Activated gamma-delta T cell (primary cell): ENCODE data around the gene ZFX.
"Not testable (repeated sequence)": the region's sequence is repeated elsewhere in the genome, so short reads cannot be mapped to it uniquely, and the experiment has no call there.

Experiments
- DNase-seq: peaks from one replicate; lab custom pipeline; 2025; lab: John Stamatoyannopoulos, UW

Gene ZFX

GRCh38 chrX:24151513-24151912 is 2.0 kb downstream of the ZFX start:
- no peak for DNase-seq

GRCh38 chrX:24153178-24153795 is 3.8 kb downstream of the ZFX start:
- DNase-seq: no peak

DNA sequence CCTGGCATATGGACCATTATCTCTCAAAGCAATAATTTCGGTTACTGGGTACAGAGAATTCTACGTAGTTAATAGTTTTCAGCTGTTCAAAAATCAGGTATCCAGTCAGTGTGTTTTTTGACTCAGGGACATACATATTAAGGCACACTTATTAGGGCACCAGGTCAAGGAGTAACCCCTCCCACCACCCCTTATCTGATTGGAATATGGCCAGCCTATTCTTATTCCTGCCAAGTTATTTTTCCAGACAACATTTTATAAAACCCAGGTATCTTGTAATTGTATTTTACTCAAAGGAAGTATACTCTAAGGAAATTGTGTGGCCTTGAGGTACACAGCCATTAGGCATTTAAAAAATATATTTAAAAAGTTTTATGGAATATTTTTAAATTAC is 4.3 kb downstream of the ZFX start:
- no peak for DNase-seq

DNA sequence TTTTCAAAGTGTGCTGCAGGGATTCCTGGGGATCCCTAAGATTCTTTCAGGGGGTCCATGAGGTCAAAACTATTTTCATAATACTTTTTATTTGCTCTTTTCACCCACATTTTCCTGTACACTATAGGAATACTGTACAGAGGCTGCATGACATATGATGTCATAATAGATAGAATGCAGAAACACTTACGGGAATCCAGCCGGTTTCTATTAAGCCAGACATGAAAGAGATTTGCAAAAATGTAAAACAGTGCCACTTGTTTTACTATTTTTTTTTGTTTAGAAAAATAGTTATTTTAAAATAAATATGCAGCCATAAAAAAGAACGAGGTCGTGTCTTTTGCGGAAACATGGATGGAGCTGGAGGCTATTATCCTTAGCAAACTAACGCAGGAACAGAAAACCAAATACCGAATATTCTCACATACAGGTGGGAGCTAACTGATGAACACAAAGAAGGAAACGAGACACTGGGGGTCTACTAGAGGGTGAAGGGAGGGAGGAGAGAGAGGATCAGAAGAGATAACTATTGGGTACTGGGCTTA is 5.0 kb downstream of the ZFX start:
- DNase-seq: no peak

DNA sequence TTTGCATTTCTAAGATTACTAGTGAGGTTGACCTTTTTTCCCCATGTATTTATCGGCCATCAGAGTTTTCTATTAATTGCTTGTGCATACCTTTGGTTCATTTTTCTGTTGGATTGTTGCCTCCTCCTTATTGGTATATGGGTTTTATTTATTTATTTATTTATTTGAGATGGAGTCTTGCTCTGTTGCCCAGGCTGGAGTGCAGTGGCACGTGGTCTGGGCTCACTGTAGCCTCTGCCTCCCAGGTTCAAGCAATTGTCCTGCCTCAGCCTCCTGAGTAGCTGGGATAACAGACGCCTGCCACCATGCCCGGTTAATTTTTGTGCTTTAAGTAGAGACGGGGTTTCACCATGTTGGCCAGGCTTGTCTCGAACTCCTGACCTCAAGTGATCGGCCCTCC is 6.2 kb downstream of the ZFX start:
- DNase-seq: not testable (repeated sequence)

GRCh38 chrX:24156177-24156576 is 6.6 kb downstream of the ZFX start:
- no peak for DNase-seq

DNA sequence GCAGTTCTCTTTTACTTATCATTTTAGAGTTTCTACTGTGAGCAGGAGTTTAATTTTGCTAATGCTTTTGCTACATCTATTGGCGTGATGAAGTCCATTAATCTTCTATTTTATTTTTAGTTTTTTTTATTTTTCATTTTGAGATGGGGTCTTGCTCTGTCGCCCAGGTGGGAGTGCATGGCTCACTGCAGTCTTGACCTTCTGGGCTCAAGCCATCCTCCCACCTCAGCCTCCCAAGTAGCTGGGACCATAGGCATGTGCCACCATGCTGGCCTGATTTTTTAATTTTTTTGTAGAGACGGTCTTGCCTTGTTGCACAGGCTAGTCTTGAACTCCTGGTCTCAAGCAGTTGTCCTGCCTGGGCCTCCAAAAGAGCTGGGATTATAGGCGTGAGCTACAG is 9.4 kb downstream of the ZFX start:
- no peak for DNase-seq

GRCh38 chrX:24166078-24166477 is 16.5 kb downstream of the ZFX start:
- DNase-seq: no peak

- DNase-seq: no peak
Measured at GRCh38 chrX:24167719-24168472, 18.4 kb downstream of the ZFX start.

- no peak for DNase-seq
Measured at GRCh38 chrX:24168807-24169206, 19.3 kb downstream of the ZFX start.

GRCh38 chrX:24169211-24169610 is 19.7 kb downstream of the ZFX start:
- DNase-seq: no peak

DNA sequence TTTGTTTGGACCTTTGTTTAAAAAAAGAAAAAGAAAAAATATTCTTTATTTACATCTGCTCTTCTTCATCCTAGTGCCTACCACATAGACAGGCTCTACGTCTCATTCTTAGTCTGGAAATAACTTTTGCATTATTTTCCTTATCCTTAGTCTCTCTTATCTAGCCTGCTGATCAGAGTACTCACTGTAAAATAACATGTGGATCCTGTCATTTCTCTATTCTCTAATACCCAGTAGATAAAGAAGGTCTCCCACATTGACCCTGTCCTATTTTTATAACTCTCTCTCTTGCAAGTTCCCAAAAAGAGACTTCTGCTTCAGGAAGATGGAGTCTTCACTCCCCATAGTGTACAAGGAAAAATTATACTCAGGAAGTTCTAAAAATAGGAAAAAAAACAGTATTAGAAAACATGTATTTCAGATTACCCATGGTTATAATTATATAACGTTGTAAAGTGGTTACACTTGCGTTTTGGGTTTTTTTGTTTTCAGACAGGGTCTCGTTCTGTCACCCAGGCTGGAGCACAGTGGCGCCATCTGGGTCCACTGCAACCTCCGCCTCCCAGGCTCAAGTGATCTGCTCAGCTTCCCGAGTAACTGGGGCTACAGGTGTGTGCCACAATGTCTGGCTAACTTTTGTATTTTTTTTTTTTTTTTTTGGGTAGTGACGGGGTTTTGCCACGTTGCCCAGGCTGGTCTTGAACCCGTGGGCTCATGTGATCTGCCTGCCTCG is 23.8 kb downstream of the ZFX start:
- no peak for DNase-seq

GRCh38 chrX:24175276-24175675 is 25.7 kb downstream of the ZFX start:
- no peak for DNase-seq

DNA sequence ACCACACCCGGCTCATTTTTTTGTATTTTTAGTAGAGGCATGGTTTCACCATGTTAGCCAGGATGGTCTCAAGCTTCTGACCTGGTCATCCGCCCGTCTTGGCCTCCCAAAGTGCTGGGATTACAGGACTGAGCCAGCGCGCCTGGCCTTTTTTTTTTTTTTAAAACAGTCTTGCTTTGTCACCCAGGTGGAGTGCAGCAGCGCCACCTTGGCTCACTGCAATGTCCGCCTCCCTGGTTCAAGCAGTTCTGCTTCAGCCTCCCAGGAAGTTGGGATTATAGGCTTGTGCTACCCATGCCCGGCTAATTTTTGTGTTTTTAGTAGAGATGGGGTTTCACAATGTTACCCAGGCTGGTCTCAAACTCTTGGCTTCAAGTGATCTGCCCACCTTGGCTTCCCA is 28.9 kb downstream of the ZFX start:
- DNase-seq: no peak

GRCh38 chrX:24184018-24184417 is 34.5 kb downstream of the ZFX start:
- no peak for DNase-seq

DNA sequence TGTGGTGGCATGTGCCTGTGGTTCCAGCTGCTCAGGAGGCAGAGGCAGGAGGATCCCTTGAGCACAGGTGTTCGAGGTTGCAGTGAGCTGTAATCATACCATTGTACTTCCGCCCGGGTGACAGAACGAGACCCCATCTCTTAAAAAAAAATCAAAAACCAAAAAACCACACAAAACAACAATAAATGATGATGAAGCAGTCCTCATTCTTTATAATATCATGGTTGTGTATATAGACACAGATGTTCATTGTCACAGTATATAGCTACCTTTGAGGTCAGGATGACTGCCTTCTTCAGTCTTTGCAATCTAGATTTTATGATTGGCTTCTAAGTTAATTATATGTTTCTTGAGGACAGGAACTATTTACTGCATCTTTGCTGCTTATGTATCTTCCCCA is 37.0 kb downstream of the ZFX start:
- DNase-seq: no peak

DNA sequence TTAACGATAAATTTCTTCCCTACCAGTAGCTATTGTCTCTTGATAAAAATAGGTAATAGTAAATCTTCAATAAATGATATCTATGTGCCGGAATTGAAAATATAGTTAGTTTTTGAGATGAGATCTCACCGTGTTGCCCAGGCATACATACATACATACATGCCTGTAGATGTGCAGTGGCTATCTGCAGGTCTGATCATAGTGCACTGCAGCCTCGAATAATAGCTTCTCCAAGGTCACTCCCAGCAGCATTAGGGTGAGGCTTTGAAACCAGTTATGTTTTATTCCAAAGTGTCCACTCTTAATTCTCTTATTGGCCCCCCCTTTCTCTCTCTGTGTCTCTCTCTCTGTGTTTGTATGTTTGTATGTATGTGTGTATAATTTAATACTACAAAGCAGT is 37.5 kb downstream of the ZFX start:
- no peak for DNase-seq

DNA sequence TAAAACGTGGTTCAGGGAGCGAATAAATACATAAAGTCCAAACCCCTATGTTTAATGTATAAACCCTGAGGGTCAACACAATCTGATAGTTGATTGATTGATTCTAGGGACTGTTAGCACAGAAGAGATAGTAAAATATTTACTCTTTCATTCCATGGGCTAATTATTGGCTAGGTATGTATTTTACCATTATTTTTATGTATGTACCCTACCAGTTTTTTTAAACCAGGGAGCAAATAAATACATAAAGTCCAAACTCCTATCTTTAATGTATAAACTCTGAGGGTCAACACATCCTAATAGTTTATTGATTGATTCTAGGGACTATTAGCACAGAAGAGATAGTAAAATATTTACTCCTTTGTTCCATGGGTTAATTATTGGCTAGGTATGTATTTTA is 40.0 kb downstream of the ZFX start:
- DNase-seq: no peak

DNA sequence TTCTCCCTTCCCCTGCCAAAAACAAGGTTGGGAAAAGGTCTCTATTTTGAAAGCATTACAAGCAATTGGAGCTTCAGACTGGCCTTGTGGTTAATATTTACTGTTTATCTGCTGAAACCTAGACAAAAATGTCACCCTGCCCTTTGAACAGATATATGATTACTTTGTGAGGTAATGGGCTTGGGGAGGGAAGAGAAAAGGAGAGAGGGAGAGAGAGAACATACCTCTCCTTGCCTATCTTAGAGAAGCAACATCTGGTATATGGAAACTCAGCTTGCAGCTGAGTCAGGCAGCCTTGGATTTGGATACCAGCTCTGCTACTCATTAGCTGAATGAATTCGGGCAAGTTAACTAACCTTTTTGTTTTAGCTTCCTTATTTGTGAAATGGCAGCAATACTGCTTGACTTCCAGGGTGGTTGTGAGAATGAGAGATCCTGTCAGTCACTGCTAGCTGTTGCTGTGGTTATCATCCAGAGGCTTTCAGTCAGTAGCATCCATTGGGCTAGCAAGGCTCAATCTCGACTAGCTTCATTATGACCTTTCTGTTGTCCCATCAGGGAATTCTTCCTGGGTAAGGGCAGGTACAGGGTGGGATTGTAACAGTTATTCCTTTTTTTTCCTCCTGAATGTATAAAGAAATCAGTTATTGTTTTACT is 41.1 kb downstream of the ZFX start:
- no peak for DNase-seq

GRCh38 chrX:24196509-24196908 is 47.0 kb downstream of the ZFX start:
- no peak for DNase-seq

DNA sequence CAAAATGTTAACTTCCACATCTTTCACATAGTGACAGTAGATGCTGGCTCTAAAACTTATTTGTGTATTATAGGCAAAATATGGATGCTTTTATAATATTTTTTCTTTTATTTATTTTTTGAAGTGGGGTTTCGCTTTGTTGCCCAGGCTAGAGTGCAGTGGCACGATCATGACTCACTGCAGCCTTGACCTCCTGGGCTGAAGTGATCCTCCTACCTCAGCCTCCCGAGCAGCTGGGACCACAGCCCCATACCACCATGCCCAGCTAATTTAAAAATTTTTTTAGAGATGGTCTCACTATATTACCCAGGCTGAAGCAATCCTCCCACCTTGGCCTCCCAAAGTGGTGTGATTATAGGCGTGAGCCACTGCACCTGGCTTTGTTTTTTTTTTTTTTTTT is 48.6 kb downstream of the ZFX start:
- no peak for DNase-seq

GRCh38 chrX:24200133-24200532 is 50.6 kb downstream of the ZFX start:
- no peak for DNase-seq
